ENCODE measurements around the gene RDH16.
"Not testable (repeated sequence)": the region's sequence is repeated elsewhere in the genome, so short reads cannot be mapped to it uniquely, and the experiment has no call there.

The RDH16 gene

GRCh38 chr12:56914724-56915123 lies 42.7 kb downstream of the RDH16 start:
- Histone ChIP-seq H3K27me3 (ENCODE audit: low read depth) (no peaks in the 10 kb centered on the region), H3K9me3 (no peaks in the 10 kb centered on the region), H3K36me3 (replicated peaks) (no peaks in the 10 kb centered on the region), H3K4me1 (no peaks in the 10 kb centered on the region), H3K4me3 (no peak overlapping the region)
- in situ Hi-C loops (cut with MboI; ENCODE audit: low sequenced_read_pairs): no loop called here
- no peak for DNase-seq (ENCODE audit: low spot score in 2 of 2)

- Histone ChIP-seq H3K4me1 (no peaks in the 10 kb centered on the region), H3K4me3 (no peak overlapping the region), H3K27me3 (ENCODE audit: low read depth) (no peaks in the 10 kb centered on the region), H3K9me3 (no peaks in the 10 kb centered on the region), H3K36me3 (replicated peaks) (no peaks in the 10 kb centered on the region)
- in situ Hi-C loops (cut with MboI; ENCODE audit: low sequenced_read_pairs): no loop called here
- no peak for DNase-seq (ENCODE audit: low spot score in 2 of 2)
Observed at GRCh38 chr12:56914256-56914655, 43.2 kb downstream of the RDH16 start.

GRCh38 chr12:56909403-56909802 lies 48.0 kb downstream of the RDH16 start:
- H3K4me3 ChIP-seq; H3K4me1 ChIP-seq; H3K36me3 ChIP-seq (replicated peaks); DNase-seq (ENCODE audit: low spot score in 2 of 2); H3K9me3 ChIP-seq; H3K27me3 ChIP-seq (ENCODE audit: low read depth); in situ Hi-C loops (cut with MboI; ENCODE audit: low sequenced_read_pairs): not testable (repeated sequence)

GRCh38 chr12:56908136-56908535 lies 49.3 kb downstream of the RDH16 start:
- H3K9me3 ChIP-seq: no peaks in the 10 kb centered on the region
- DNase-seq (ENCODE audit: low spot score in 2 of 2): no peak
- H3K36me3 ChIP-seq (replicated peaks): no peaks in the 10 kb centered on the region
- no peaks in the 10 kb centered on the region for H3K4me1 ChIP-seq
- no peak overlapping the region for H3K4me3 ChIP-seq
- in situ Hi-C loops (cut with MboI; ENCODE audit: low sequenced_read_pairs): no loop called here
- H3K27me3 ChIP-seq (ENCODE audit: low read depth): no peaks in the 10 kb centered on the region

GRCh38 chr12:56905852-56906251 lies 51.6 kb downstream of the RDH16 start:
- in situ Hi-C loops (cut with MboI; ENCODE audit: low sequenced_read_pairs): no loop called here
- Histone ChIP-seq H3K9me3 (no peaks in the 10 kb centered on the region), H3K27me3 (ENCODE audit: low read depth) (no peaks in the 10 kb centered on the region)

GRCh38 chr12:56903374-56903773 lies 54.0 kb downstream of the RDH16 start:
- Histone ChIP-seq H3K36me3 (replicated peaks) (no peaks in the 10 kb centered on the region), H3K4me3 (no peak overlapping the region), H3K9me3 (no peaks in the 10 kb centered on the region), H3K27me3 (ENCODE audit: low read depth) (no peaks in the 10 kb centered on the region), H3K4me1 (no peaks in the 10 kb centered on the region)
- in situ Hi-C loops (cut with MboI; ENCODE audit: low sequenced_read_pairs): no loop called here
- no peak for DNase-seq (ENCODE audit: low spot score in 2 of 2)

More at GRCh38 chr12:56905852-56906251, 51.6 kb downstream of the RDH16 start:
- H3K36me3 ChIP-seq (replicated peaks): no peaks in the 10 kb centered on the region
- no peaks in the 10 kb centered on the region for H3K4me1 ChIP-seq
- DNase-seq (ENCODE audit: low spot score in 2 of 2): no peak
- H3K4me3 ChIP-seq: no peak overlapping the region
